WTC11 (cell line): ENCODE results near the gene TMEM120B. TPM values are rescaled to one million over a fixed set of nuclear protein-coding genes. Genes with fewer than 3 reads are reported as not detected.

Experiments
- ATAC-seq: fragments of 200-7000 bp; cut with Tn5 transposase; 2 replicates; pipeline ENCODE4 v1.10.0; 2021; ENCODE audit warnings: mild to moderate bottlenecking, moderate library complexity
- CTCF ChIA-PET: fragments of 300-600 bp; sonication (Branson Sonifier 250); formaldehyde crosslinking; loops from one replicate; lab custom pipeline; 2021; ENCODE audit warnings: antibody characterized with exemption; lab: Charles Lee
- POLR2A ChIA-PET: fragments of 350-600 bp; sonication (Branson Sonifier 250); formaldehyde crosslinking; loops from one replicate; lab custom pipeline; 2021; ENCODE audit warnings: antibody characterized with exemption; lab: Charles Lee
- DNase-seq: peaks from one replicate; pipeline ENCODE4 v3.0.0; 2021; ENCODE audit warnings: low spot score
- H3K27ac Mint-ChIP-seq: 2 replicates; pipeline ENCODE4 v1.8.0; 2021; ENCODE audit warnings: mixed read lengths
- H3K27me3 Mint-ChIP-seq: 2 replicates; pipeline ENCODE4 v1.8.0; 2021; ENCODE audit warnings: low read depth, mild to moderate bottlenecking, moderate library complexity, mixed read lengths
- H3K36me3 Mint-ChIP-seq: 2 replicates; pipeline ENCODE4 v1.8.0; 2021; ENCODE audit warnings: mixed read lengths
- H3K4me1 Mint-ChIP-seq: 2 replicates; pipeline ENCODE4 v1.8.0; 2022; ENCODE audit warnings: mixed read lengths
- H3K4me3 Mint-ChIP-seq: 2 replicates; pipeline ENCODE4 v1.8.0; 2021; ENCODE audit warnings: mild to moderate bottlenecking, moderate library complexity, mixed read lengths
- H3K9me3 Mint-ChIP-seq: 2 replicates; pipeline ENCODE4 v1.8.0; 2021; ENCODE audit warnings: mixed read lengths
- CDX4 ChIP-seq: fragments of 250-450 bp; sonication (Bioruptor Pico); IDR thresholded peaks from 2 replicates; pipeline ENCODE4 v1.9.0; 2021; ENCODE audit warnings: moderate library complexity, mild to moderate bottlenecking, inconsistent platforms, borderline replicate concordance
- CREM ChIP-seq: sonication (generic); formaldehyde crosslinking; IDR thresholded peaks from 2 replicates; pipeline ENCODE4 v1.8.1; 2022; ENCODE audit warnings: mild to moderate bottlenecking, missing genetic modification reagents, moderate library complexity
- EMX1 ChIP-seq: fragments of 250-450 bp; sonication (Bioruptor Pico); IDR thresholded peaks from 2 replicates; pipeline ENCODE4 v1.8.0; 2021; ENCODE audit warnings: mild to moderate bottlenecking
- GABPB1 ChIP-seq: sonication (generic); formaldehyde crosslinking; IDR thresholded peaks from 2 replicates; pipeline ENCODE4 v1.8.1; 2023; ENCODE audit warnings: mild to moderate bottlenecking, missing genetic modification reagents
- GRHL2 ChIP-seq: fragments of 250-450 bp; sonication (Bioruptor Pico); IDR thresholded peaks from 2 replicates; pipeline ENCODE4 v1.8.0; 2022; ENCODE audit warnings: mild to moderate bottlenecking, moderate library complexity; ENCODE audit not compliant: insufficient replicate concordance, severe bottlenecking
- IRF2 ChIP-seq: sonication (generic); formaldehyde crosslinking; IDR thresholded peaks from 2 replicates; pipeline ENCODE4 v1.8.0; 2022; ENCODE audit warnings: low read depth, missing genetic modification reagents, borderline replicate concordance
- MYBL2 ChIP-seq: sonication (generic); formaldehyde crosslinking; IDR thresholded peaks from 2 replicates; pipeline ENCODE4 v1.8.1; 2023; ENCODE audit warnings: mild to moderate bottlenecking, moderate library complexity, missing genetic modification reagents
- NR3C1 ChIP-seq: sonication (generic); formaldehyde crosslinking; conservative IDR thresholded peaks from 2 replicates; pipeline ENCODE4 v1.8.1; 2023; ENCODE audit warnings: low read depth, mild to moderate bottlenecking, missing genetic modification reagents
- PRRX2 ChIP-seq: fragments of 250-450 bp; sonication (Bioruptor Pico); IDR thresholded peaks from 2 replicates; pipeline ENCODE4 v1.8.0; 2021; ENCODE audit warnings: mild to moderate bottlenecking
- SMAD4 ChIP-seq: sonication (generic); formaldehyde crosslinking; IDR thresholded peaks from 2 replicates; pipeline ENCODE4 v1.8.0; 2022; ENCODE audit warnings: mild to moderate bottlenecking, missing genetic modification reagents
- ZNF317 ChIP-seq: sonication (generic); formaldehyde crosslinking; IDR thresholded peaks from 2 replicates; pipeline ENCODE4 v1.8.1; 2023; ENCODE audit warnings: low read depth, mild to moderate bottlenecking, moderate library complexity, missing genetic modification reagents, borderline replicate concordance
- ZNF416 ChIP-seq: fragments of 250-450 bp; sonication (Bioruptor Pico); IDR thresholded peaks from 2 replicates; pipeline ENCODE4 v1.9.0; 2021; ENCODE audit warnings: mild to moderate bottlenecking, inconsistent platforms
- ZNF423 ChIP-seq: fragments of 250-450 bp; sonication (Bioruptor Pico); IDR thresholded peaks from 2 replicates; pipeline ENCODE4 v2.1.2; 2022; ENCODE audit warnings: mild to moderate bottlenecking, moderate library complexity
- total RNA-seq: library from RNA; stranded (reverse); gene quantifications from 3 replicates; pipeline ENCODE4 v1.2.3, GENCODE V29; 2021
- TF ChIP-seq, protein P1 (sequence below): sonication (generic); formaldehyde crosslinking; IDR thresholded peaks from 2 replicates; pipeline ENCODE4 v1.8.0; 2022; ENCODE audit warnings: mild to moderate bottlenecking, missing genetic modification reagents
- TF ChIP-seq, protein P2 (sequence below): fragments of 250-450 bp; sonication (Bioruptor Pico); IDR thresholded peaks from 2 replicates; pipeline ENCODE4 v1.9.0; 2021; ENCODE audit warnings: mild to moderate bottlenecking
- TF ChIP-seq, protein P3 (sequence below): sonication (generic); formaldehyde crosslinking; IDR thresholded peaks from 2 replicates; pipeline ENCODE4 v1.8.1; 2023; ENCODE audit warnings: mild to moderate bottlenecking, missing genetic modification reagents

Gene TMEM120B
- total RNA-seq, 1 experiment from 2014 or later = 36.9 TPM

DNA sequence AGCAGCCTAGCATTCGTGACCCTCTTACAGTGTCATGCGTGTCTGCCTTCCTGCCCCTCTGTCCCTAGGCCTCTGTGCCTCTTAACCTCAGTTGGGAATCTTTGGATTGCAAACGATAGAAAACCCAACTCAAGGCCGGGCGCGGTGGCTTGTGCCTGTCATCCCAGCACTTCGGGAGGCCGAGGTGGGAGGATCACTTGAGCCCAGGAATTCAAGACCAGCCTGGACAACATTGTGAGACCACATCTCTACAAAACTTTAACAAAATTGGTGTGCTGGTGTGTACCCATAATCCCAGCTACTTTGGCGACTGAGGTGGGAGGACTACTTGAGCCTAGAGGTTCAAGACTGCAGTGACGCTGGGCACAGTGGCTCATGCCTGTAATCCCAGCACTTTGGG is 36.7 kb downstream of the TMEM120B start:
- ChIA-PET CTCF (interaction anchor here (0.6 to 1.8 kb wide), 2 partner anchors 10 to 45 kb away, joined by 3 to 7 read pairs; partner anchors contain the start of gene RHOF), POLR2A (interaction anchor here (0.7 kb wide), 1 partner anchor 14 kb away, joined by 3 read pairs; no protein-coding TSS in a partner anchor)
- TF ChIP-seq GABPB1 = no peak
- H3K27ac Mint-ChIP-seq = peak overlapping the region; percentile 89; the same call in 1 of the 2 replicates
- no peaks in the 10 kb centered on the region for H3K27me3 Mint-ChIP-seq
- H3K36me3 Mint-ChIP-seq = peaks cover 26% of the 10 kb centered on the region
- no peaks in the 10 kb centered on the region for H3K4me1 Mint-ChIP-seq
- no peak overlapping the region for H3K4me3 Mint-ChIP-seq
- DNase-seq (no peak), ATAC-seq (no peak)
- no peaks in the 10 kb centered on the region for H3K9me3 Mint-ChIP-seq

DNA sequence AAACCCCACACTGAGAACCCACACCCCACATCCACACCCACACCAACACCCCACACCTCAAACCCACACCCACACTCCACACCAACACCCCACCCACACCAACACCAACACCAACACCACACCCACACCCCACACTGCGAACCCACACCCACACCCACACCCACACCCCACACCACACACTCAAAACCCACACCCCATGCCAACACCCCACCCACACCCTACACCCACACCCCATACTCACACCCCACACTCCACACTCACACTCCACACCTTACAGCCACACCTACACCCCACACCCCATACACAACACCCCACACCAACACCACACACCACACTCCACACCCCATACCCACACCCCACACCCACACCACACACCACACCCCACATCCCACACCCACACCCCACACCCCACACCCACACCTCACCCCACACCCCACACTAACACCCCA is 38.0 kb downstream of the TMEM120B start:
- DNase-seq (no peak), ATAC-seq (no peak)
- Mint-ChIP-seq H3K27me3 (no peaks in the 10 kb centered on the region), H3K4me1 (no peaks in the 10 kb centered on the region), H3K27ac (no peak overlapping the region), H3K4me3 (no peak overlapping the region), H3K36me3 (peaks cover 23% of the 10 kb centered on the region), H3K9me3 (no peaks in the 10 kb centered on the region)
- POLR2A ChIA-PET = no interaction called here
- TF ChIP-seq MYBL2 (CRISPR knock-in tag) (no peak), EMX1 (CRISPR knock-in tag) (no peak), ZNF317 (CRISPR knock-in tag) (no peak), NR3C1 (CRISPR knock-in tag) (no peak), CDX4 (CRISPR knock-in tag) (no peak), CREM (CRISPR knock-in tag) (no peak), ZNF416 (no peak)
- TF ChIP-seq, protein P1, sequence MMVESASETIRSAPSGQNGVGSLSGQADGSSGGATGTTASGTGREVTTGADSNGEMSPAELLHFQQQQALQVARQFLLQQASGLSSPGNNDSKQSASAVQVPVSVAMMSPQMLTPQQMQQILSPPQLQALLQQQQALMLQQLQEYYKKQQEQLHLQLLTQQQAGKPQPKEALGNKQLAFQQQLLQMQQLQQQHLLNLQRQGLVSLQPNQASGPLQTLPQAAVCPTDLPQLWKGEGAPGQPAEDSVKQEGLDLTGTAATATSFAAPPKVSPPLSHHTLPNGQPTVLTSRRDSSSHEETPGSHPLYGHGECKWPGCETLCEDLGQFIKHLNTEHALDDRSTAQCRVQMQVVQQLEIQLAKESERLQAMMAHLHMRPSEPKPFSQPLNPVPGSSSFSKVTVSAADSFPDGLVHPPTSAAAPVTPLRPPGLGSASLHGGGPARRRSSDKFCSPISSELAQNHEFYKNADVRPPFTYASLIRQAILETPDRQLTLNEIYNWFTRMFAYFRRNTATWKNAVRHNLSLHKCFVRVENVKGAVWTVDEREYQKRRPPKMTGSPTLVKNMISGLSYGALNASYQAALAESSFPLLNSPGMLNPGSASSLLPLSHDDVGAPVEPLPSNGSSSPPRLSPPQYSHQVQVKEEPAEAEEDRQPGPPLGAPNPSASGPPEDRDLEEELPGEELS (CRISPR knock-in tag) = no peak
- CTCF ChIA-PET = no interaction called here

GRCh38 chr12:121751034-121751433 is 38.5 kb downstream of the TMEM120B start:
- ChIA-PET CTCF (no interaction called here), POLR2A (no interaction called here)
- Mint-ChIP-seq H3K36me3 (peaks cover 23% of the 10 kb centered on the region), H3K27me3 (no peaks in the 10 kb centered on the region), H3K4me1 (no peaks in the 10 kb centered on the region), H3K4me3 (no peak overlapping the region), H3K27ac (no peak overlapping the region), H3K9me3 (no peaks in the 10 kb centered on the region)
- no peak for ATAC-seq
- DNase-seq = no peak
- TF ChIP-seq, protein P2, sequence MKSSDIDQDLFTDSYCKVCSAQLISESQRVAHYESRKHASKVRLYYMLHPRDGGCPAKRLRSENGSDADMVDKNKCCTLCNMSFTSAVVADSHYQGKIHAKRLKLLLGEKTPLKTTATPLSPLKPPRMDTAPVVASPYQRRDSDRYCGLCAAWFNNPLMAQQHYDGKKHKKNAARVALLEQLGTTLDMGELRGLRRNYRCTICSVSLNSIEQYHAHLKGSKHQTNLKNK = no peak
- no peak for TF ChIP-seq SMAD4
- no peak for TF ChIP-seq PRRX2 (CRISPR knock-in tag)
- TF ChIP-seq, protein P3, sequence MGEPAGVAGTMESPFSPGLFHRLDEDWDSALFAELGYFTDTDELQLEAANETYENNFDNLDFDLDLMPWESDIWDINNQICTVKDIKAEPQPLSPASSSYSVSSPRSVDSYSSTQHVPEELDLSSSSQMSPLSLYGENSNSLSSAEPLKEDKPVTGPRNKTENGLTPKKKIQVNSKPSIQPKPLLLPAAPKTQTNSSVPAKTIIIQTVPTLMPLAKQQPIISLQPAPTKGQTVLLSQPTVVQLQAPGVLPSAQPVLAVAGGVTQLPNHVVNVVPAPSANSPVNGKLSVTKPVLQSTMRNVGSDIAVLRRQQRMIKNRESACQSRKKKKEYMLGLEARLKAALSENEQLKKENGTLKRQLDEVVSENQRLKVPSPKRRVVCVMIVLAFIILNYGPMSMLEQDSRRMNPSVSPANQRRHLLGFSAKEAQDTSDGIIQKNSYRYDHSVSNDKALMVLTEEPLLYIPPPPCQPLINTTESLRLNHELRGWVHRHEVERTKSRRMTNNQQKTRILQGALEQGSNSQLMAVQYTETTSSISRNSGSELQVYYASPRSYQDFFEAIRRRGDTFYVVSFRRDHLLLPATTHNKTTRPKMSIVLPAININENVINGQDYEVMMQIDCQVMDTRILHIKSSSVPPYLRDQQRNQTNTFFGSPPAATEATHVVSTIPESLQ (CRISPR knock-in tag) = no peak
- no peak for TF ChIP-seq IRF2 (CRISPR knock-in tag)
- no peak for TF ChIP-seq ZNF423 (CRISPR knock-in tag)

DNA sequence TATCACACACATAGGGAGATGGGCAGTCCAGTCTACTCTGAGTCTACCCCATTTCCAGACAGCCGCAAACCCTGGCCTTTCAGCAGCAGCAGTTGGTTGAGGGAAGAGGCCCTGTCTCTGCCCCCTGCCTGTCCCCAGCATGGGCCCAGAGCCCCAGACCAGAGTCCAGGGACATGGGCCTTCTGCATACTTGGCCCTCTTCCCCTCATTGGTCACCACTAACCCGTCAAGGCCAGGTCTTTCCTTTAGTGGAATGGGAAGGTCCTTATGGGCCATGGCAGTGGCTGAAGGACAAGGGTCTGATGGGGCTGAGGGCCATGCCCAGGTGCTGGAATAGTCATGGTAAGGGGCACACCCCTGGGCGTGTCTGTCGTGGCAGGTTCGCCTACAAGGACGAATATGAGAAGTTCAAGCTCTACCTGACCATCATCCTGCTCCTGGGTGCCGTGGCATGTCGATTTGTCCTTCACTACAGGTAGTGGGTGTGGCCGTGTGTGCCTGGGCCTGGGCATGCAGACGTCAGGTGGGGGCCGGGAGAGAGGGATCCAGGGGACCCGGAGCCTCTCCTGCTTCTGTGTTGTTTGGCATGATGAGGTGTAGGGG is 39.3 kb downstream of the TMEM120B start:
- ChIA-PET POLR2A (no interaction called here), CTCF (no interaction called here)
- DNase-seq (no peak), ATAC-seq (no peak)
- Mint-ChIP-seq H3K27ac (peak overlapping the region; percentile 63; the same call in 1 of the 2 replicates), H3K9me3 (no peaks in the 10 kb centered on the region), H3K27me3 (no peaks in the 10 kb centered on the region), H3K36me3 (peaks cover 26% of the 10 kb centered on the region), H3K4me3 (no peak overlapping the region), H3K4me1 (no peaks in the 10 kb centered on the region)
- TF ChIP-seq GRHL2 (CRISPR knock-in tag) = no peak
